ENCODE measurements around the gene ACOT6.
A peak's percentile ranks its signal among the peaks of the same experiment; 100 is the strongest.
"Not testable (repeated sequence)": the region's sequence is repeated elsewhere in the genome, so short reads cannot be mapped to it uniquely, and the experiment has no call there.

The ACOT6 gene

GRCh38 chr14:73612339-73613045 is at the start of gene ACOT6:
Gene ACOT6, plus strand, starts transcription at chr14:73612517. Its CDS starts 55 bp downstream, at chr14:73612572.
- DNase-seq (ENCODE audit: low read depth): peak; percentile 79

GRCh38 chr14:73562696-73563095 is 49.6 kb upstream of the ACOT6 start:
- not testable (repeated sequence) for DNase-seq (ENCODE audit: low read depth)

GRCh38 chr14:73566431-73566830 is 45.9 kb upstream of the ACOT6 start:
- DNase-seq (ENCODE audit: low read depth): not testable (repeated sequence)

GRCh38 chr14:73566935-73567334 is 45.4 kb upstream of the ACOT6 start:
- DNase-seq (ENCODE audit: low read depth): not testable (repeated sequence)

- no peak for DNase-seq (ENCODE audit: low read depth)
Measured at GRCh38 chr14:73567358-73567757, 45.0 kb upstream of the ACOT6 start.

GRCh38 chr14:73567951-73568885 is 44.1 kb upstream of the ACOT6 start:
- peak; percentile 50 for DNase-seq (ENCODE audit: low read depth)

- not testable (repeated sequence) for DNase-seq (ENCODE audit: low read depth)
Measured at GRCh38 chr14:73568886-73569184, 43.5 kb upstream of the ACOT6 start.

- DNase-seq (ENCODE audit: low read depth): peak; percentile 96
Measured at GRCh38 chr14:73569185-73569958, 42.9 kb upstream of the ACOT6 start, which contains the start of gene ACOT2. Gene ACOT2, plus strand, starts transcription at chr14:73569213. Its CDS starts 28 bp downstream, at chr14:73569241.

- peak; percentile 46 for DNase-seq (ENCODE audit: low read depth)
Measured at GRCh38 chr14:73570913-73571312, 41.4 kb upstream of the ACOT6 start.

- DNase-seq (ENCODE audit: low read depth): not testable (repeated sequence)
Measured at GRCh38 chr14:73573034-73573433, 39.3 kb upstream of the ACOT6 start.

GRCh38 chr14:73573740-73574139 is 38.6 kb upstream of the ACOT6 start:
- DNase-seq (ENCODE audit: low read depth): not testable (repeated sequence)

GRCh38 chr14:73574251-73574650 is 38.1 kb upstream of the ACOT6 start:
- DNase-seq (ENCODE audit: low read depth): not testable (repeated sequence)

GRCh38 chr14:73576391-73576790 is 35.9 kb upstream of the ACOT6 start:
- no peak for DNase-seq (ENCODE audit: low read depth)

GRCh38 chr14:73577214-73577613 is 35.1 kb upstream of the ACOT6 start:
- not testable (repeated sequence) for DNase-seq (ENCODE audit: low read depth)

- not testable (repeated sequence) for DNase-seq (ENCODE audit: low read depth)
Measured at GRCh38 chr14:73582102-73582979, 30.0 kb upstream of the ACOT6 start.

GRCh38 chr14:73588695-73589094 is 23.6 kb upstream of the ACOT6 start:
- DNase-seq (ENCODE audit: low read depth): no peak

GRCh38 chr14:73589116-73589515 is 23.2 kb upstream of the ACOT6 start:
- no peak for DNase-seq (ENCODE audit: low read depth)

GRCh38 chr14:73590673-73591004 is 21.7 kb upstream of the ACOT6 start:
- not testable (repeated sequence) for DNase-seq (ENCODE audit: low read depth)

GRCh38 chr14:73591690-73592449 is 20.4 kb upstream of the ACOT6 start, which contains the start of gene ACOT4:
Gene ACOT4, plus strand, starts transcription at chr14:73591873. Its CDS starts 87 bp downstream, at chr14:73591960.
- DNase-seq (ENCODE audit: low read depth): peak; percentile 36

- DNase-seq (ENCODE audit: low read depth): no peak
Measured at GRCh38 chr14:73594491-73594890, 17.8 kb upstream of the ACOT6 start.
